Gastroesophageal sphincter (tissue), 3 donors: ENCODE data around the gene SLC43A1.

Source experiments
- CTCF ChIP-seq, 4 experiments: fragments of 200-600 bp in 2 of 4; fragments of 450-650 bp in 2 of 4; sonication (generic) in 1 of 4; IDR thresholded peaks; one replicate each; pipeline ENCODE4 v1.5.1; 2017 to 2019; ENCODE audit warnings: antibody characterized with exemption in 4 of 4, mild to moderate bottlenecking in 2 of 4, moderate library complexity in 2 of 4
- EP300 ChIP-seq: sonication (generic); formaldehyde crosslinking; IDR thresholded peaks from one replicate; pipeline ENCODE4 v1.6.1; 2017; ENCODE audit warnings: antibody characterized with exemption, mild to moderate bottlenecking
- POLR2A ChIP-seq, 2 donors: fragments of 450-650 bp; IDR thresholded peaks; one replicate each; pipeline ENCODE4 v1.6.1; 2017; ENCODE audit warnings: antibody characterized with exemption in 2 of 2, mild to moderate bottlenecking in 2 of 2, moderate library complexity in 1 of 2
- POLR2AphosphoS5 ChIP-seq: sonication (generic); formaldehyde crosslinking; IDR thresholded peaks from one replicate; pipeline ENCODE4 v1.6.1; 2017; ENCODE audit warnings: antibody characterized with exemption

DNA sequence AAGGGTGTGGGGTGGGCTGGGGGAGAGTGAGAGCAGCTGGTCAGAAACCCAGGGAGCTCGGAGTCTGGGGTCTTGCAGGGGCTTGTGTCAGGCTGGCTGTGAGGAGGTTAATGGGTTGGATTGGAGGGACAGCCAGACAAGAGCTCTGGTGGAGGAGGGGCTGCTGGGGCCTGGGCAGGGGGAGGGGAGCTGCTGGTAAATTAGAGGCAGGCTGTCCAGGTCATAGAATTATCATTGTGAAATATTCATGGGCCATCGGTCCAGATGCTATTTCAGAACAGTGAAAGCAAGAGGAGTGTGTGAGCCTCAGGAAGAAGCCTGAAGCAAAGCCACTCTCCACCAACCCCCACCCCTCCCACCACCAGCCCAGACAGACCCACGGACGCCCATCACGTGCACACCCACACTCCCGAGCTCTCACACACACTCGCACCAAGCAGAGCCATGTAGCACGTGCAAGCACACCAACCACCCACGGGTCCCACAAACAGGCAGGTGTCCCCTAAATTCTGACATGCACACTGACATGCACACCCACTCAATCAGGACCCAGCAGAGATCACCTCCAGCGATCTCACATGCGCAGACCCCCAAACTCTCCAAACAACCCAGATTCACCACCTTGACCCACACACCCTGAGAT is 36.4 kb downstream of the SLC43A1 start:
- TF ChIP-seq CTCF (IDR thresholded peaks at IDR 0.05) (no peak), POLR2A (IDR thresholded peaks at IDR 0.05) (no peak), POLR2AphosphoS5 (no peak), EP300 (no peak)
